Muscle layer of duodenum (tissue), 2 donors: Measurements from ENCODE around the gene ENTPD2.
"Not testable (repeated sequence)": the region's sequence is repeated elsewhere in the genome, so short reads cannot be mapped to it uniquely, and the experiment has no call there.

ENCODE experiments used
- H3K27ac ChIP-seq: one replicate; pipeline ENCODE4 v1.7.0; 2013; ENCODE audit warnings: mild to moderate bottlenecking, low read length
- H3K27me3 ChIP-seq: one replicate; pipeline ENCODE4 v1.7.0; 2013; ENCODE audit warnings: low read depth, mild to moderate bottlenecking, control low read depth, low read length
- H3K36me3 ChIP-seq, 2 donors: one replicate each; pipeline ENCODE4 v1.7.0; 2013; ENCODE audit warnings: low read length in 2 of 2, control low read depth in 1 of 2, mild to moderate bottlenecking in 1 of 2; ENCODE audit not compliant: insufficient read depth in 2 of 2, control insufficient read depth in 1 of 2
- H3K4me1 ChIP-seq, 2 donors: one replicate each; pipeline ENCODE4 v1.7.0; 2013; ENCODE audit warnings: low read length in 2 of 2, mild to moderate bottlenecking in 2 of 2, control low read depth in 1 of 2, moderate library complexity in 1 of 2; ENCODE audit not compliant: insufficient read depth in 2 of 2, control insufficient read depth in 1 of 2
- H3K4me3 ChIP-seq, 2 donors: one replicate each; pipeline ENCODE4 v1.7.0; 2013; ENCODE audit warnings: low read length in 2 of 2, low read depth in 1 of 2, mild to moderate bottlenecking in 1 of 2
- H3K9me3 ChIP-seq, 2 donors: one replicate each; pipeline ENCODE4 v1.7.0; 2013; ENCODE audit warnings: low read length in 2 of 2, control low read depth in 1 of 2, mild to moderate bottlenecking in 1 of 2; ENCODE audit not compliant: control insufficient read depth in 1 of 2
- donor health status: healthy.

The ENTPD2 gene

GRCh38 chr9:137039611-137040366 lies 14.1 kb downstream of the ENTPD2 start:
- Histone ChIP-seq H3K36me3 (peaks cover 0 to 29% of the 10 kb centered on the region in 2 donors), H3K4me3 (no peak overlapping the region), H3K4me1 (peaks cover under 1 to 26% of the 10 kb centered on the region in 2 donors), H3K27me3 (peaks cover 3% of the 10 kb centered on the region), H3K9me3 (no peaks in the 10 kb centered on the region), H3K27ac (no peak overlapping the region)

- Histone ChIP-seq H3K27me3 (no peaks in the 10 kb centered on the region), H3K4me1 (peaks cover 0 to 20% of the 10 kb centered on the region in 2 donors), H3K9me3 (no peaks in the 10 kb centered on the region), H3K27ac (no peak overlapping the region), H3K36me3 (peaks cover 0 to 29% of the 10 kb centered on the region in 2 donors), H3K4me3 (no peak overlapping the region)
These were observed 14.9 kb downstream of the ENTPD2 start for GRCh38 chr9:137038916-137039315.

- Histone ChIP-seq H3K4me1 (peaks cover 0 to 12% of the 10 kb centered on the region in 2 donors), H3K36me3 (peaks cover 0 to 29% of the 10 kb centered on the region in 2 donors), H3K9me3 (no peaks in the 10 kb centered on the region), H3K27ac (no peak overlapping the region), H3K27me3 (no peaks in the 10 kb centered on the region), H3K4me3 (no peak overlapping the region)
These were observed 16.4 kb downstream of the ENTPD2 start for GRCh38 chr9:137037483-137037882.

GRCh38 chr9:137037035-137037434 lies 16.8 kb downstream of the ENTPD2 start:
- Histone ChIP-seq H3K36me3 (peaks cover 0 to 29% of the 10 kb centered on the region in 2 donors), H3K9me3 (no peaks in the 10 kb centered on the region), H3K27me3 (no peaks in the 10 kb centered on the region), H3K27ac (no peak overlapping the region), H3K4me1 (peaks cover 0 to 12% of the 10 kb centered on the region in 2 donors), H3K4me3 (no peak overlapping the region)

GRCh38 chr9:137035937-137036336 lies 17.9 kb downstream of the ENTPD2 start:
- Histone ChIP-seq H3K9me3 (no peaks in the 10 kb centered on the region), H3K36me3 (peaks cover 0 to 23% of the 10 kb centered on the region in 2 donors), H3K27ac (no peak overlapping the region), H3K4me3 (no peak overlapping the region), H3K4me1 (peaks cover 0 to 12% of the 10 kb centered on the region in 2 donors), H3K27me3 (no peaks in the 10 kb centered on the region)

GRCh38 chr9:137035507-137035834 lies 18.4 kb downstream of the ENTPD2 start:
- peaks cover 0 to 12% of the 10 kb centered on the region in 2 donors for H3K4me1 ChIP-seq
- peaks cover 0 to 18% of the 10 kb centered on the region in 2 donors for H3K36me3 ChIP-seq
- no peaks in the 10 kb centered on the region for H3K27me3 ChIP-seq
- no peak overlapping the region for H3K27ac ChIP-seq
- no peaks in the 10 kb centered on the region for H3K9me3 ChIP-seq
- no peak overlapping the region for H3K4me3 ChIP-seq

GRCh38 chr9:137034709-137035506 lies 19.0 kb downstream of the ENTPD2 start:
- no peaks in the 10 kb centered on the region for H3K27me3 ChIP-seq
- H3K36me3 ChIP-seq, result peaks cover 0 to 14% of the 10 kb centered on the region in 2 donors
- no peak overlapping the region for H3K4me3 ChIP-seq
- H3K9me3 ChIP-seq, result no peaks in the 10 kb centered on the region
- no peak overlapping the region for H3K27ac ChIP-seq
- H3K4me1 ChIP-seq, result peaks cover 0 to 12% of the 10 kb centered on the region in 2 donors

GRCh38 chr9:137034039-137034708 lies 19.7 kb downstream of the ENTPD2 start:
- peaks cover 0 to 6% of the 10 kb centered on the region in 2 donors for H3K36me3 ChIP-seq
- H3K27ac ChIP-seq, result no peak overlapping the region
- no peaks in the 10 kb centered on the region for H3K9me3 ChIP-seq
- H3K27me3 ChIP-seq, result no peaks in the 10 kb centered on the region
- peaks cover 0 to 17% of the 10 kb centered on the region in 2 donors for H3K4me1 ChIP-seq
- peak overlapping the region in 1 of 2 donors; percentile 38 for H3K4me3 ChIP-seq

GRCh38 chr9:137033481-137033880 lies 20.4 kb downstream of the ENTPD2 start:
- H3K27ac ChIP-seq, H3K9me3 ChIP-seq, H3K27me3 ChIP-seq, H3K36me3 ChIP-seq: not testable (repeated sequence)
- Histone ChIP-seq H3K4me3 (peak overlapping the region in 1 of 2 donors; percentile 38), H3K4me1 (peaks cover 0 to 24% of the 10 kb centered on the region in 2 donors)

GRCh38 chr9:137032858-137033257 lies 21.0 kb downstream of the ENTPD2 start:
- peaks cover 0 to 26% of the 10 kb centered on the region in 2 donors for H3K4me1 ChIP-seq
- no peak overlapping the region for H3K27ac ChIP-seq
- H3K9me3 ChIP-seq, result no peaks in the 10 kb centered on the region
- peak overlapping the region in 1 of 2 donors; percentile 38 for H3K4me3 ChIP-seq
- H3K36me3 ChIP-seq, result no peaks in the 10 kb centered on the region
- no peaks in the 10 kb centered on the region for H3K27me3 ChIP-seq
